Mucosa of gallbladder (tissue), 1 donor: Measurements from ENCODE around the gene DAD1. TPM values are rescaled to one million over a fixed set of nuclear protein-coding genes. Genes with fewer than 3 reads are reported as not detected.

Experiments used
- DNase-seq: peaks from one replicate; pipeline ENCODE4 v3.0.0-alpha.2; 2020; ENCODE audit warnings: low spot score
- total RNA-seq: library from RNA; stranded (reverse); gene quantifications from one replicate; pipeline ENCODE4 v1.2.1, GENCODE V29; 2021
- donor health status: DM: no; HTN: no; CAD: no.

Gene DAD1
- total RNA-seq, 1 donor from 2014 or later, result 235 TPM

DNA sequence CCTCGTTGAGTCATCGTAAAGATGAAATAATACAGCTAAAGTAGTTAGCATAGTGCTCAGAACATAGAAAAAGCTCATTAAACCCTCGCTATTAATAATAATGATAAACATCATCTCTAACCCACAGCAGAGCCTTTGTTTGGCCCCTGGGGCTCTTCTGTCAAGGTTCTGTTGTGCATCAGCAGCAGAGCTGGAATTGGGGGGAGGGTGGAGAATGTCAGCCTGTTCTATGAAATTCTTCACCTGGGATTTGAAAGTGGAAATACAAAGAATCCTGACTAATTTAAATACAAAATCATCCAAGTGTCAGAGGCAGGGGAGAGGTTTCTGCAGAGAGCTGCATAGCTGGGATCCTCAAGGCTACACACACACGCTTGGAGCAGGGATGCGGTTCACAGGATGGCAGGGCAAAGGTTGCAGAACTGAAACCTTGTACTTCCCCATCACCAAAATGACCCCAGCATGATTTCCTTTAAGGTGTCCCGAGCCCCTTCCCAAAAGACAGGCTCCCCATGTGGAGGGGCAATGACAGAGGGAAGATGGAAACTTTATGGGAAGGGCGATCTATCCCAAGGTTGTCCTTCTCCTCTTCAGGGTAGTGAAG lies 71.8 kb downstream of the DAD1 start:
- DNase-seq, result no peak

DNA sequence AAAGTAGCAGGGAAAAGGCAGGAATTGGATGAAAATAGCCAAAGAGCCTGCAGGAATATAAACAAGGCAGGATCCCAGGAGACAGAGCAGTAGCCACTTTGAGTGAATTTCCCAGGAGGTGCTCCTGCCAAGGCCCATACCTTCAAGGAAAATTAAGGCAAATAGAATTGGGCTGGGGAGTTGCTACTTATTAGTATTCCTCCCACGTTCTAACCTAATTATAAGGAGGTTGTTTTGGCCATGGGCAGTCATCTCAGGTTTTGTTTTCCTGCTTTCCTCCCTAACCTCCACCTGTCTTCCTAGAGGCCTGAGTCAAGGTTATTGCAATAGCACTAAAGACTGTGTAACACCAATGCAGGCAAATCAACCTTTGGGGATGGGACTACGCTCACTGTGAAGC lies 73.1 kb downstream of the DAD1 start:
- no peak for DNase-seq

Other genes with a start within 250 kb of the DAD1 start
- 77.2 TPM for gene ABHD4, start 9.1 kb upstream of the DAD1 start, total RNA-seq
- not detected for gene OR6J1, start 55.1 kb upstream of the DAD1 start, total RNA-seq
- gene OXA1L, start 177.5 kb upstream of the DAD1 start, total RNA-seq, result 114 TPM
- 72.7 TPM for gene SLC7A7, start 226.2 kb upstream of the DAD1 start, total RNA-seq
- 85.1 TPM for gene MRPL52, start 240.7 kb upstream of the DAD1 start, total RNA-seq
- 222 TPM for gene MMP14, start 247.4 kb upstream of the DAD1 start, total RNA-seq